HepG2 (cell line): ENCODE measurements around the gene FAM83F. TPM values are rescaled to one million over a fixed set of nuclear protein-coding genes. Genes with fewer than 3 reads are reported as not detected.
A peak's percentile ranks its signal among the peaks of the same experiment; 100 is the strongest.
"Not testable (repeated sequence)": the region's sequence is repeated elsewhere in the genome, so short reads cannot be mapped to it uniquely, and the experiment has no call there.

ENCODE experiments used
- ATAC-seq: fragments of 200-7000 bp; cut with Tn5 transposase; 3 replicates; pipeline ENCODE4 v1.9.1; 2020; ENCODE audit warnings: mild to moderate bottlenecking, moderate library complexity
- BruUV-seq: library from RNA; stranded (reverse); fragments of 400-500 nt; replicated peaks from 2 replicates; lab custom pipeline; 2021; lab: Mats Ljungman, UMichigan
- CTCF ChIA-PET: fragments of 300-600 bp; formaldehyde crosslinking; extraction: SDS; loops from one replicate; lab custom pipeline; 2021; ENCODE audit warnings: low total read pairs, inconsistent platforms, low intra/inter-chr PET ratio; lab: Yijun Ruan, JAX
- POLR2A ChIA-PET: fragments of 350-600 bp; sonication (Branson Sonifier 250); formaldehyde crosslinking; loops from one replicate; lab custom pipeline; 2020; ENCODE audit warnings: antibody characterized with exemption, inconsistent platforms; lab: Yijun Ruan, JAX
- DNase-seq: peaks from one replicate; pipeline ENCODE4 v3.0.0-alpha.2; 2015; ENCODE audit warnings: low spot score
- FAIRE-seq: peaks from 3 replicates; lab custom pipeline; 2011; peaks lifted over from hg19 to GRCh38; lab: Jason Lieb, UNC
- H2AFZ ChIP-seq: one replicate; pipeline ENCODE4 v1.6.1; 2011; ENCODE audit warnings: low read length, inconsistent platforms
- H3K27ac ChIP-seq: fragments of 300-600 bp; 3 replicates; pipeline ENCODE4 v1.8.0; 2011; ENCODE audit warnings: mixed run types, mild to moderate bottlenecking, mixed read lengths, low read length, inconsistent platforms; ENCODE audit not compliant: insufficient read depth; ENCODE audit errors: extremely low read length
- H3K27me3 ChIP-seq, 2 experiments: fragments of 200-600 bp in 1 of 2; 2 replicates in 1 of 2; 3 replicates in 1 of 2; pipeline versions ENCODE4 v1.6.0 to v1.8.0; 2011; ENCODE audit warnings: low read length in 2 of 2, mild to moderate bottlenecking in 2 of 2, moderate library complexity in 2 of 2, inconsistent platforms in 1 of 2; ENCODE audit not compliant: insufficient read depth in 2 of 2, control insufficient read depth in 1 of 2
- H3K36me3 ChIP-seq, 2 experiments: fragments of 200-600 bp in 1 of 2; replicated peaks in 1 of 2; 2 replicates in 1 of 2; 3 replicates in 1 of 2; pipeline versions ENCODE4 v1.5.1 to v1.8.0; 2011; ENCODE audit warnings: low read length in 2 of 2, inconsistent platforms in 1 of 2; ENCODE audit not compliant: insufficient read depth in 2 of 2, control insufficient read depth in 1 of 2
- H3K4me1 ChIP-seq: 2 replicates; pipeline ENCODE4 v1.5.1; 2012; ENCODE audit warnings: low read length, inconsistent platforms; ENCODE audit not compliant: insufficient read depth
- H3K4me2 ChIP-seq: 2 replicates; pipeline ENCODE4 v1.6.0; 2011; ENCODE audit warnings: low read depth, low read length, inconsistent platforms
- H3K4me3 ChIP-seq, 3 experiments: fragments of 200-600 bp in 1 of 3; sonication (generic), shearing (Covaris generic) in 1 of 3; replicated peaks in 1 of 3; 2 replicates each; pipeline ENCODE4 v1.5.1; 2011 to 2016; ENCODE audit warnings: low read length in 3 of 3, inconsistent platforms in 2 of 3, low read depth in 2 of 3, mild to moderate bottlenecking in 2 of 3, control low read depth in 1 of 3, mixed read lengths in 1 of 3; ENCODE audit not compliant: insufficient read depth in 1 of 3
- H3K79me2 ChIP-seq: one replicate; pipeline ENCODE4 v1.6.1; 2011; ENCODE audit warnings: low read length, inconsistent platforms; ENCODE audit not compliant: insufficient read depth
- H3K9ac ChIP-seq: 2 replicates; pipeline ENCODE4 v1.6.0; 2011; ENCODE audit warnings: mild to moderate bottlenecking, low read depth, low read length, inconsistent platforms; ENCODE audit not compliant: insufficient read depth
- H3K9me3 ChIP-seq: 2 replicates; pipeline ENCODE4 v1.5.1; 2012; ENCODE audit warnings: mild to moderate bottlenecking, low read length
- H4K20me1 ChIP-seq: 2 replicates; pipeline ENCODE4 v1.6.0; 2011; ENCODE audit warnings: inconsistent platforms, mild to moderate bottlenecking, low read length, moderate library complexity; ENCODE audit not compliant: insufficient read depth
- KLF9 ChIP-seq: IDR thresholded peaks from 2 replicates; pipeline ENCODE4 v1.6.1; 2016; ENCODE audit warnings: low read depth
- ZBTB43 ChIP-seq: sonication (generic); formaldehyde crosslinking; conservative IDR thresholded peaks from 2 replicates; pipeline ENCODE4 v1.4.0; 2020; ENCODE audit warnings: missing genetic modification reagents
- ZNF234 ChIP-seq: sonication (generic); formaldehyde crosslinking; conservative IDR thresholded peaks from 2 replicates; pipeline ENCODE4 v1.5.1; 2020; ENCODE audit warnings: mild to moderate bottlenecking, missing genetic modification reagents
- ZNF629 ChIP-seq: sonication (generic); formaldehyde crosslinking; conservative IDR thresholded peaks from 2 replicates; pipeline ENCODE4 v1.5.0; 2020; ENCODE audit warnings: missing genetic modification reagents
- WGBS: methylation state at CpG from one replicate; pipeline ENCODE4 v1.1.6; 2017; ENCODE audit warnings: low lambda C conversion rate; 5-methylcytosine and 5-hydroxymethylcytosine counted together
- in situ Hi-C: cut with HindIII; loops from 2 replicates; pipeline ENCODE4 v1.10.0; 2017; ENCODE audit warnings: low pct_unique_long_range_greater_than_20kb; ENCODE audit not compliant: extremely low pct_ligation_motif_present
- intact Hi-C: fragments of 100-400 bp; cut with micrococcal nuclease; formaldehyde crosslinking; loops from one replicate; pipeline ENCODE4 v1.10.0; 2022; ENCODE audit not compliant: unreplicated experiment
- polyA plus RNA-seq, 8 experiments: library from polyadenylated mRNA; depleted of rRNA in 3 of 8; stranded (reverse) in 7 of 8; unstranded in 1 of 8; fragments of >200 nt; fragmentation: Illumina TruSeq in 4 of 8; extraction: Trizol in 4 of 8; gene quantifications; 2 replicates each; pipeline versions ENCODE4 v1.2.1 to v1.2.3, GENCODE V29; 2011 to 2016; ENCODE audit warnings: low read depth in 4 of 8, missing spikeins in 1 of 8, mixed read lengths in 1 of 8; ENCODE audit not compliant: insufficient read depth in 1 of 8
- total RNA-seq, 5 experiments: library from RNA; depleted of rRNA; stranded (reverse); fragments of >200 nt; fragmentation: Illumina TruSeq; extraction: Trizol; gene quantifications; 2 replicates each; pipeline ENCODE4 v1.2.3, GENCODE V29; 2016; ENCODE audit warnings: low read depth in 1 of 5

Gene FAM83F
- total and polyA plus RNA-seq, 2 of the 13 experiments (the other 11 are each of a cell fraction or from before 2014, with no cell fraction given): not detected

- no peak for FAIRE-seq
- Histone ChIP-seq H3K36me3 (no peaks in the 10 kb centered on the region), H3K4me1 (peaks cover 28% of the 10 kb centered on the region), H3K4me3 (no peak overlapping the region), H3K4me2 (no peak overlapping the region), H3K9ac (no peak overlapping the region), H4K20me1 (no peaks in the 10 kb centered on the region), H3K9me3 (no peaks in the 10 kb centered on the region), H2AFZ (no peak overlapping the region), H3K27me3 (peaks cover 2 to 29% of the 10 kb centered on the region in 2 experiments; a peak in 3 of 5 replicates), H3K79me2 (no peaks in the 10 kb centered on the region), H3K27ac (no peak overlapping the region)
- in situ Hi-C loops: no loop called here
- BruUV-seq: no TSS peak
- POLR2A ChIA-PET: no interaction called here
- intact Hi-C loops: no loop called here
- ATAC-seq: no peak
- DNase-seq: no peak
- 58% methylated on average over 5 of the region's 5 CpGs for WGBS
- TF ChIP-seq ZNF629: peak; percentile 33; the same call in 1 of the 2 replicates
- TF ChIP-seq ZNF234 (CRISPR knock-in tag): no peak
- no peak for TF ChIP-seq ZBTB43 (CRISPR knock-in tag)
- TF ChIP-seq KLF9 (CRISPR knock-in tag): no peak
- CTCF ChIA-PET: no interaction called here
Observed at GRCh38 chr22:39992088-39992826, 2.5 kb upstream of the FAM83F start.

GRCh38 chr22:39992894-39993293 is 1.9 kb upstream of the FAM83F start:
- not testable (repeated sequence) for ATAC-seq, BruUV-seq

More at GRCh38 chr22:39992894-39993293, 1.9 kb upstream of the FAM83F start:
- H4K20me1 ChIP-seq, H2AFZ ChIP-seq, H3K27ac ChIP-seq, in situ Hi-C loops, CTCF ChIA-PET, H3K4me2 ChIP-seq, DNase-seq, H3K79me2 ChIP-seq, intact Hi-C loops, FAIRE-seq, H3K9me3 ChIP-seq, H3K4me3 ChIP-seq, POLR2A ChIA-PET, H3K9ac ChIP-seq, H3K36me3 ChIP-seq: not testable (repeated sequence)
- H3K4me1 ChIP-seq: peaks cover 28% of the 10 kb centered on the region
- 2% methylated on average over 7 of the region's 7 CpGs for WGBS
- peaks cover 2 to 34% of the 10 kb centered on the region in 2 experiments; a peak in 3 of 5 replicates for H3K27me3 ChIP-seq
